Pancreas (tissue), 10 donors: Measurements from ENCODE around the gene CPA2. TPM values are rescaled to one million over a fixed set of nuclear protein-coding genes. Genes with fewer than 3 reads are reported as not detected.

Experiments
- ATAC-seq, 4 donors: fragments of 200-7000 bp; cut with Tn5 transposase; one replicate each; pipeline versions ENCODE4 v1.8.0 to v1.9.1; 2020; ENCODE audit warnings: mild to moderate bottlenecking in 4 of 4, moderate library complexity in 4 of 4
- DNase-seq, 6 donors: peaks; one replicate each; pipeline ENCODE4 v3.0.0-alpha.2; 2020
- FAIRE-seq: peaks from 2 replicates; lab custom pipeline; 2012; peaks lifted over from hg19 to GRCh38; lab: Jason Lieb, UNC
- H3K27ac ChIP-seq, 4 donors: fragments of 200-600 bp; sonication (generic); 1 replicate in 3 of 4; 2 replicates in 1 of 4; pipeline versions ENCODE4 v1.5.0 to v1.8.0; 2020
- H3K27me3 ChIP-seq, 4 donors: fragments of 200-600 bp; one replicate each; pipeline ENCODE4 v1.8.0; 2021
- H3K36me3 ChIP-seq, 3 donors: fragments of 200-600 bp; sonication (generic) in 1 of 3; one replicate each; pipeline versions ENCODE4 v1.5.0 to v1.8.0; 2020 to 2021
- H3K4me1 ChIP-seq, 3 donors: fragments of 200-600 bp; one replicate each; pipeline ENCODE4 v1.8.0; 2021
- H3K4me3 ChIP-seq, 4 donors: fragments of 200-600 bp; sonication (generic) in 2 of 4; one replicate each; pipeline versions ENCODE4 v1.5.0 to v1.8.0; 2020 to 2021
- H3K9me3 ChIP-seq, 4 donors: fragments of 200-600 bp; one replicate each; pipeline ENCODE4 v1.8.0; 2021
- WGBS, 2 donors: extraction: QIAGEN DNeasy Blood & Tissue Kit; methylation state at CpG; one replicate each; pipeline ENCODE4 v1.1.7; 2013; 5-methylcytosine and 5-hydroxymethylcytosine counted together
- intact Hi-C, 3 donors: fragments of 100-400 bp; cut with DNase I; formaldehyde crosslinking; loops; one replicate each; pipeline versions ENCODE4 v1.11.1 to v1.14.2; 2022
- polyA plus RNA-seq, 2 donors: library from polyadenylated mRNA; stranded (reverse); fragments of 200-250 nt; gene quantifications; one replicate each; pipeline ENCODE4 v1.2.3, GENCODE V29; 2013
- total RNA-seq, 6 donors: library from RNA; stranded (reverse); fragmentation: NEBNext Ultra II Directional in 4 of 6; extraction: Animal tissue kit (Norgen Biotek cat#: 25700) in 4 of 6; gene quantifications; one replicate each; pipeline versions ENCODE4 v1.2.1 to v1.2.4, GENCODE V29; 2021 to 2023
- TF ChIP-seq, protein P1 (sequence below), 4 donors: fragments of 200-600 bp; sonication (generic) in 3 of 4; IDR thresholded peaks; one replicate each; pipeline versions ENCODE4 v1.5.0 to v1.8.0; 2021; ENCODE audit warnings: antibody characterized with exemption in 4 of 4
- donor health status: healthy with polysubstance abuse.
- donor health status: DM: no; HTN: no; CAD: no; lungs with moderate emphysema.
- donor health status: DM: no; HTN: no; CAD: no.
- donor health status: control.
- donor health status: control.
- donor health status: Bipolar disorder and iron deficiency.
- donor health status: DM: yes; HTN: yes; CAD: no.
- donor health status: DM: no; HTN: no; CAD: no.
- donor health status: DM: no; HTN: no; CAD: no.
- donor health status: DM: yes; HTN: yes; CAD: no.

Gene CPA2
- total and polyA plus RNA-seq, 8 donors = 4,251 to 12,479 (median 5,755) TPM

DNA sequence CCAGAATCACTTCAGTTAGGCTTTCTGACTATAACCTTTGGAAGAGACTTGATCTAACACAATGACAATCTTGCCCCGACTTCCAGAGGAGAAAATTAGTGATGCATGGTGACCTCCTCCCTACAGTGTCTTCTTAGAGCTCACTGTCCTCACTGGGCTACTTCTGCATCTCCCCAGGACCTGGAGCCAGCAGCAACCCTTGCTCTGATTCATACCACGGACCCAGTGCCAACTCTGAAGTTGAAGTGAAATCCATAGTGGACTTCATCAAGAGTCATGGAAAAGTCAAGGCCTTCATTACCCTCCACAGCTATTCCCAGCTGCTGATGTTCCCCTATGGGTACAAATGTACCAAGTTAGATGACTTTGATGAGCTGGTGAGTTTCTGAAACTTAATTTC, 12.6 kb downstream of the CPA2 start:
- intact Hi-C loops = loop anchor here in 1 of 3 donors (5.0 kb wide), 1 partner anchor 108 kb away; no protein-coding TSS in a partner anchor
- H3K4me1 ChIP-seq = peaks cover 23 to 49% (median 28%) of the 10 kb centered on the region in 3 donors
- peaks cover 0 to 45% (median 14%) of the 10 kb centered on the region in 3 donors for H3K36me3 ChIP-seq

DNA sequence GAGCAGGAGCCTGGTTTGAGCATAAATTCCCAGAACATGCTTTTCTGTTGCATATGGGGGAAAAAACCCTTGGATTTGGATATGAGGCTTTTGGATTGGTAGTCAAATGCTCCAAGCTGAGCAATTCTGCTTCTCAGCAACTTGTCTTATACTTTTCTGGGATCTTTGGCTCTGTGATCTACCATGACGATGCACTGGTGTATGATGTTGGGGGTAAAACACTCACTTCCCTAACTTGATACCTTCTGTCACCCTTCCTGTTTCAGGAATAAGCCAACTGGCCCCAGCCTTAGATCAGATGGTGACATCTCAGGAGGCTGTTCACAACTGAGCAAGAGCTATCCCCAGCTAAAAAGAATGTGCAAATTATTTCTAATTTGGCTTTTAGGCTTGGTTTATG, 13.2 kb downstream of the CPA2 start:
- Histone ChIP-seq H3K36me3 (peaks cover 0 to 45% (median 11%) of the 10 kb centered on the region in 3 donors), H3K27ac (peak overlapping the region in 3 of 4 donors; percentile 9 to 71 (median 67)), H3K4me1 (peaks cover 17 to 47% (median 24%) of the 10 kb centered on the region in 3 donors), H3K9me3 (no peaks in the 10 kb centered on the region), H3K27me3 (no peaks in the 10 kb centered on the region), H3K4me3 (peak overlapping the region in 1 of 4 donors; percentile 4)
- TF ChIP-seq, protein P1, sequence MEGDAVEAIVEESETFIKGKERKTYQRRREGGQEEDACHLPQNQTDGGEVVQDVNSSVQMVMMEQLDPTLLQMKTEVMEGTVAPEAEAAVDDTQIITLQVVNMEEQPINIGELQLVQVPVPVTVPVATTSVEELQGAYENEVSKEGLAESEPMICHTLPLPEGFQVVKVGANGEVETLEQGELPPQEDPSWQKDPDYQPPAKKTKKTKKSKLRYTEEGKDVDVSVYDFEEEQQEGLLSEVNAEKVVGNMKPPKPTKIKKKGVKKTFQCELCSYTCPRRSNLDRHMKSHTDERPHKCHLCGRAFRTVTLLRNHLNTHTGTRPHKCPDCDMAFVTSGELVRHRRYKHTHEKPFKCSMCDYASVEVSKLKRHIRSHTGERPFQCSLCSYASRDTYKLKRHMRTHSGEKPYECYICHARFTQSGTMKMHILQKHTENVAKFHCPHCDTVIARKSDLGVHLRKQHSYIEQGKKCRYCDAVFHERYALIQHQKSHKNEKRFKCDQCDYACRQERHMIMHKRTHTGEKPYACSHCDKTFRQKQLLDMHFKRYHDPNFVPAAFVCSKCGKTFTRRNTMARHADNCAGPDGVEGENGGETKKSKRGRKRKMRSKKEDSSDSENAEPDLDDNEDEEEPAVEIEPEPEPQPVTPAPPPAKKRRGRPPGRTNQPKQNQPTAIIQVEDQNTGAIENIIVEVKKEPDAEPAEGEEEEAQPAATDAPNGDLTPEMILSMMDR (IDR thresholded peaks at IDR 0.05) = no peak
- intact Hi-C loops = loop anchor here in 1 of 3 donors (5.0 kb wide), 1 partner anchor 107 kb away; no protein-coding TSS in a partner anchor
- DNase-seq (no peak), ATAC-seq (no peak), FAIRE-seq (no peak)
- 44 to 46% methylated on average over 1 of the region's 1 CpG for WGBS, 2 donors

More for the DNA sequence above, 12.6 kb downstream of the CPA2 start:
- Histone ChIP-seq H3K4me3 (peak overlapping the region in 1 of 4 donors; percentile 4), H3K27me3 (no peaks in the 10 kb centered on the region), H3K27ac (peak overlapping the region in 2 of 4 donors; percentile 67 to 71), H3K9me3 (no peaks in the 10 kb centered on the region)
- TF ChIP-seq, protein P1 (IDR thresholded peaks at IDR 0.05) = no peak
- 33 to 35% methylated on average over 2 of the region's 2 CpGs for WGBS, 2 donors
- ATAC-seq (peak in 2 of 4 donors; percentile 2 to 4), DNase-seq (peak in 1 of 6 donors; percentile 58), FAIRE-seq (no peak)

DNA sequence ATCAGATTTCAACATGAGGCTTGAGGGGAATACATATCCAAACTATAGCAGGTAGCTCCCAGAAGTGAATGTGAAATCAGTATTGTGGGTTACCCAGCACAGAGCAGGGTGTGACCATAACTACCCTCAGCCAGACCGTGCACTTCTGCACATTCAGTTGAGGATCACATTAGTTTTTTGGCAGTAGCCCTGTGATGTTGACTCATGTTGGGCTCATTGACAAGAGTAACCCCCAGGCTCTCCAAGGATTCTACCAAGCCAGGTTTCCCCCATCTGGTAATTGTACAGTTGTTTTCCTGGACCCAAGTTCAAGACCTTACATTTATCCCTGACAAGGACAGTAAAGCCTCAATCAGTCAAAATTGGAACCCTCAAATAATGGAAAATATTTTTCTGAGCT, 14.6 kb downstream of the CPA2 start:
- WGBS, 2 donors = 39 to 50% methylated on average over 1 of the region's 1 CpG
- Histone ChIP-seq H3K4me3 (no peak overlapping the region), H3K27me3 (no peaks in the 10 kb centered on the region), H3K27ac (peak overlapping the region in 2 of 4 donors; percentile 67 to 71), H3K9me3 (no peaks in the 10 kb centered on the region), H3K4me1 (peaks cover 5 to 43% (median 22%) of the 10 kb centered on the region in 3 donors), H3K36me3 (peaks cover 0 to 45% (median 4%) of the 10 kb centered on the region in 3 donors)
- intact Hi-C loops = no loop called here
- TF ChIP-seq, protein P1 (IDR thresholded peaks at IDR 0.05) = no peak
- FAIRE-seq = no peak
- ATAC-seq = peak; percentile 0 to 4 (median 3)
- DNase-seq = peak in 1 of 6 donors; percentile 59

DNA sequence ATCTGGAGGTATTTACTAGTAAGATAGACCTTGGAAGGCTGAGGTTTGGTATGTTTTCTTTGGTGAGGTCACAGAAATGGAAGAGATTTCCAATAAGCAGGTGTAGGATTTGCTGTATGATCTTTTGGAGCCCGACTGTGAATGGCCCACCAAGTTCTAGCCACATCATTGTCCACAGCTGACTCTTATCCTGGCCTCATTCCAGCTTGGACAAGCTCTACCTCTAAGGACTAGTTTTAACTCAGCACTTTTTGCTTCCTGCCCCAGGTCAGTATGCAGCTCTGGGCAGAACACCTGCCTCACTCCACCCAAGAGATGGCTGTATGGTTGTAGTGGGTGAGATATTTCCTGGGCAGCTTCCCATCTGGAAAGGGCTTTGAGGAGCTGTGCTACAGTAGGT, 20.2 kb downstream of the CPA2 start:
- no peaks in the 10 kb centered on the region for H3K27me3 ChIP-seq
- intact Hi-C loops = loop anchor here in 1 of 3 donors (5.0 kb wide), 1 partner anchor 95 kb away; the partner anchor contains the start of gene CPA1
- peaks cover 0 to 15% (median 0%) of the 10 kb centered on the region in 3 donors for H3K4me1 ChIP-seq
- H3K27ac ChIP-seq = peak overlapping the region in 2 of 4 donors; percentile 53 to 78
- peak; percentile 1 to 10 (median 6) for ATAC-seq
- no peak for FAIRE-seq
- peak in 4 of 6 donors; percentile 55 to 71 (median 63) for DNase-seq
- peaks cover 0 to 21% (median 4%) of the 10 kb centered on the region in 3 donors for H3K36me3 ChIP-seq
- H3K9me3 ChIP-seq = no peaks in the 10 kb centered on the region
- 35 to 43% methylated on average over 1 of the region's 1 CpG for WGBS, 2 donors
- TF ChIP-seq, protein P1 (IDR thresholded peaks at IDR 0.05) = no peak
- H3K4me3 ChIP-seq = no peak overlapping the region

DNA sequence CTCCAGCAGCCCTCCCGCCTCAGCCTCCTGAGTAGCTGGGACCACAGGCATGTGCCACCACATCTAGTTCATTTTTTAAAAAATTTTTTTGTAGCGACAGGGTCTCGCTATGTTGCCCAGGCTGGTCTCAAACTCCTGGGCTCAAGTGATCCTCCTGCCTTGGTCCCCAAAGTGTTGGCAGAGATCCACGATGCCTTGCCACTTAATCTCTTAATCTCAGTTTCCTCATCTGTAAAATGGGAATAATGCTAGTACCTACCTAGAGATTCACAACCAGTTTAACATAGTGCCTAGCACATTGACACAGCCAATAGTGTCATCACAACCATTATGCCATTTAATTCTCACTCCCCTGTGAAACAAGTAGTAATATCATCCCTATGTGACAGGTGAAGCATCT, 21.5 kb downstream of the CPA2 start:
- peak in 3 of 6 donors; percentile 35 to 55 (median 43) for DNase-seq
- no peak for FAIRE-seq
- no peak for ATAC-seq
- peak overlapping the region in 1 of 4 donors; percentile 78 for H3K27ac ChIP-seq
- WGBS, 2 donors = 80 to 86% methylated on average over 4 of the region's 4 CpGs
- H3K4me3 ChIP-seq = no peak overlapping the region
- intact Hi-C loops = loop anchor here in 1 of 3 donors (5.0 kb wide), 1 partner anchor 94 kb away; the partner anchor contains the start of gene CPA1
- TF ChIP-seq, protein P1 (IDR thresholded peaks at IDR 0.05) = no peak
- no peaks in the 10 kb centered on the region for H3K9me3 ChIP-seq
- peaks cover 0 to 4% (median 0%) of the 10 kb centered on the region in 3 donors for H3K4me1 ChIP-seq
- peaks cover 0 to 9% (median 4%) of the 10 kb centered on the region in 3 donors for H3K36me3 ChIP-seq
- no peaks in the 10 kb centered on the region for H3K27me3 ChIP-seq
